Stimulated activated naive CD8-positive, alpha-beta T cell treated with anti-CD3 and anti-CD28 coated beads, Interleukin-15, Interleukin-2, amounts not matched to agents 100 ng/mL and 50 ng/mL, for 24 hours (primary cell): ENCODE measurements around the gene KDM2A.
A peak's percentile ranks its signal among the peaks of the same experiment; 100 is the strongest.

Experiments used
- H3K27ac Mint-ChIP-seq: one replicate; pipeline ENCODE4 v1.8.0; 2021; ENCODE audit warnings: mild to moderate bottlenecking, mixed read lengths
- H3K27me3 Mint-ChIP-seq: one replicate; pipeline ENCODE4 v1.8.0; 2021; ENCODE audit warnings: mixed read lengths
- H3K36me3 Mint-ChIP-seq: one replicate; pipeline ENCODE4 v1.8.0; 2021; ENCODE audit warnings: low read depth, mixed read lengths
- H3K4me1 Mint-ChIP-seq: one replicate; pipeline ENCODE4 v1.8.0; 2021; ENCODE audit warnings: low read depth, mixed read lengths
- H3K4me3 Mint-ChIP-seq: one replicate; pipeline ENCODE4 v1.8.0; 2021; ENCODE audit warnings: mild to moderate bottlenecking, mixed read lengths
- H3K9me3 Mint-ChIP-seq: one replicate; pipeline ENCODE4 v1.8.0; 2021; ENCODE audit warnings: mixed read lengths

KDM2A gene

GRCh38 chr11:67281552-67282150, 162.6 kb downstream of the KDM2A start:
- no peaks in the 10 kb centered on the region for H3K27me3 Mint-ChIP-seq
- no peak overlapping the region for H3K27ac Mint-ChIP-seq
- H3K36me3 Mint-ChIP-seq, result peaks cover 51% of the 10 kb centered on the region
- H3K9me3 Mint-ChIP-seq, result no peaks in the 10 kb centered on the region
- H3K4me1 Mint-ChIP-seq, result peaks cover 59% of the 10 kb centered on the region
- no peak overlapping the region for H3K4me3 Mint-ChIP-seq

GRCh38 chr11:67282155-67282875, 163.3 kb downstream of the KDM2A start:
- Mint-ChIP-seq H3K4me3 (no peak overlapping the region), H3K27ac (no peak overlapping the region), H3K9me3 (no peaks in the 10 kb centered on the region), H3K36me3 (peaks cover 55% of the 10 kb centered on the region), H3K4me1 (peaks cover 59% of the 10 kb centered on the region), H3K27me3 (no peaks in the 10 kb centered on the region)

- no peaks in the 10 kb centered on the region for H3K9me3 Mint-ChIP-seq
- peaks cover 61% of the 10 kb centered on the region for H3K36me3 Mint-ChIP-seq
- no peaks in the 10 kb centered on the region for H3K27me3 Mint-ChIP-seq
- no peak overlapping the region for H3K4me3 Mint-ChIP-seq
- no peak overlapping the region for H3K27ac Mint-ChIP-seq
- peaks cover 59% of the 10 kb centered on the region for H3K4me1 Mint-ChIP-seq
These were observed 163.9 kb downstream of the KDM2A start for GRCh38 chr11:67282876-67283371.

- Mint-ChIP-seq H3K4me3 (no peak overlapping the region), H3K27ac (peak overlapping the region; percentile 36), H3K36me3 (peaks cover 61% of the 10 kb centered on the region), H3K9me3 (no peaks in the 10 kb centered on the region), H3K27me3 (no peaks in the 10 kb centered on the region), H3K4me1 (peaks cover 56% of the 10 kb centered on the region)
These were observed 164.5 kb downstream of the KDM2A start for GRCh38 chr11:67283481-67283963.

DNA sequence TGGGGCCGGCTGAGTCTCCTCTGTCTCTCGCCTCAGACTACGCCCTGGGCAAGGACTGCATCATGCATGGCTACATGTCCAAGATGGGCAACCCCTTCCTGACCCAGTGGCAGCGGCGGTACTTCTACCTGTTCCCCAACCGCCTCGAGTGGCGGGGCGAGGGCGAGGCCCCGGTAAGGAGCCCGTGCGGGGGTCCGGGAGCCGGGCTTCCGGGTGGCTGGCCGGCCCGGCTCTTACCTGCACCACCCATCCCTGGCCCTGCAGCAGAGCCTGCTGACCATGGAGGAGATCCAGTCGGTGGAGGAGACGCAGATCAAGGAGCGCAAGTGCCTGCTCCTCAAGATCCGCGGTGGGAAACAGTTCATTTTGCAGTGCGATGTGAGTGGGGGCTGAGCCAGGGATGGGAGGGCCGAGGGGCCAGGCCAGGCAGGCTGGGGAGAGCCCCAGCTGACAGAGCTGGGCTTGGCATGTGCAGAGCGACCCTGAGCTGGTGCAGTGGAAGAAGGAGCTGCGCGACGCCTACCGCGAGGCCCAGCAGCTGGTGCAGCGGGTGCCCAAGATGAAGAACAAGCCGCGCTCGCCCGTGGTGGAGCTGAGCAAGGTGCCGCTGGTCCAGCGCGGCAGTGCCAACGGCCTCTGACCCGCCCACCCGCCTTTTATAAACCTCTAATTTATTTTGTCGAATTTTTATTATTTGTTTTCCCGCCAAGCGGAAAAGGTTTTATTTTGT, 165.9 kb downstream of the KDM2A start:
- Mint-ChIP-seq H3K4me3 (no peak overlapping the region), H3K9me3 (no peaks in the 10 kb centered on the region), H3K4me1 (peaks cover 43% of the 10 kb centered on the region), H3K36me3 (peaks cover 49% of the 10 kb centered on the region), H3K27ac (peak overlapping the region; percentile 26), H3K27me3 (no peaks in the 10 kb centered on the region)

DNA sequence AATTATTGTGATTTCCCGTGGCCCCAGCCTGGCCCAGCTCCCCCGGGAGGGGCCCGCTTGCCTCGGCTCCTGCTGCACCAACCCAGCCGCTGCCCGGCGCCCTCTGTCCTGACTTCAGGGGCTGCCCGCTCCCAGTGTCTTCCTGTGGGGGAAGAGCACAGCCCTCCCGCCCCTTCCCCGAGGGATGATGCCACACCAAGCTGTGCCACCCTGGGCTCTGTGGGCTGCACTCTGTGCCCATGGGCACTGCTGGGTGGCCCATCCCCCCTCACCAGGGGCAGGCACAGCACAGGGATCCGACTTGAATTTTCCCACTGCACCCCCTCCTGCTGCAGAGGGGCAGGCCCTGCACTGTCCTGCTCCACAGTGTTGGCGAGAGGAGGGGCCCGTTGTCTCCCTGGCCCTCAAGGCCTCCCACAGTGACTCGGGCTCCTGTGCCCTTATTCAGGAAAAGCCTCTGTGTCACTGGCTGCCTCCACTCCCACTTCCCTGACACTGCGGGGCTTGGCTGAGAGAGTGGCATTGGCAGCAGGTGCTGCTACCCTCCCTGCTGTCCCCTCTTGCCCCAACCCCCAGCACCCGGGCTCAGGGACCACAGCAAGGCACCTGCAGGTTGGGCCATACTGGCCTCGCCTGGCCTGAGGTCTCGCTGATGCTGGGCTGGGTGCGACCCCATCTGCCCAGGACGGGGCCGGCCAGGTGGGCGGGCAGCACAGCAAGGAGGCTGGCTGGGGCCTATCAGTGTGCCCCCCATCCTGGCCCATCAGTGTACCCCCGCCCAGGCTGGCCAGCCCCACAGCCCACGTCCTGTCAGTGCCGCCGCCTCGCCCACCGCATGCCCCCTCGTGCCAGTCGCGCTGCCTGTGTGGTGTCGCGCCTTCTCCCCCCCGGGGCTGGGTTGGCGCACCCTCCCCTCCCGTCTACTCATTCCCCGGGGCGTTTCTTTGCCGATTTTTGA, 166.8 kb downstream of the KDM2A start:
- peaks cover 43% of the 10 kb centered on the region for H3K4me1 Mint-ChIP-seq
- H3K36me3 Mint-ChIP-seq, result peaks cover 43% of the 10 kb centered on the region
- peak overlapping the region; percentile 100 for H3K27ac Mint-ChIP-seq
- no peaks in the 10 kb centered on the region for H3K9me3 Mint-ChIP-seq
- no peaks in the 10 kb centered on the region for H3K27me3 Mint-ChIP-seq
- H3K4me3 Mint-ChIP-seq, result peak overlapping the region; percentile 23

- H3K27me3 Mint-ChIP-seq, result no peaks in the 10 kb centered on the region
- H3K4me1 Mint-ChIP-seq, result peaks cover 50% of the 10 kb centered on the region
- H3K9me3 Mint-ChIP-seq, result no peaks in the 10 kb centered on the region
- H3K4me3 Mint-ChIP-seq, result peak overlapping the region; percentile 77
- H3K36me3 Mint-ChIP-seq, result peaks cover 43% of the 10 kb centered on the region
- peak overlapping the region; percentile 100 for H3K27ac Mint-ChIP-seq
These were observed 167.7 kb downstream of the KDM2A start for GRCh38 chr11:67286621-67287333.

DNA sequence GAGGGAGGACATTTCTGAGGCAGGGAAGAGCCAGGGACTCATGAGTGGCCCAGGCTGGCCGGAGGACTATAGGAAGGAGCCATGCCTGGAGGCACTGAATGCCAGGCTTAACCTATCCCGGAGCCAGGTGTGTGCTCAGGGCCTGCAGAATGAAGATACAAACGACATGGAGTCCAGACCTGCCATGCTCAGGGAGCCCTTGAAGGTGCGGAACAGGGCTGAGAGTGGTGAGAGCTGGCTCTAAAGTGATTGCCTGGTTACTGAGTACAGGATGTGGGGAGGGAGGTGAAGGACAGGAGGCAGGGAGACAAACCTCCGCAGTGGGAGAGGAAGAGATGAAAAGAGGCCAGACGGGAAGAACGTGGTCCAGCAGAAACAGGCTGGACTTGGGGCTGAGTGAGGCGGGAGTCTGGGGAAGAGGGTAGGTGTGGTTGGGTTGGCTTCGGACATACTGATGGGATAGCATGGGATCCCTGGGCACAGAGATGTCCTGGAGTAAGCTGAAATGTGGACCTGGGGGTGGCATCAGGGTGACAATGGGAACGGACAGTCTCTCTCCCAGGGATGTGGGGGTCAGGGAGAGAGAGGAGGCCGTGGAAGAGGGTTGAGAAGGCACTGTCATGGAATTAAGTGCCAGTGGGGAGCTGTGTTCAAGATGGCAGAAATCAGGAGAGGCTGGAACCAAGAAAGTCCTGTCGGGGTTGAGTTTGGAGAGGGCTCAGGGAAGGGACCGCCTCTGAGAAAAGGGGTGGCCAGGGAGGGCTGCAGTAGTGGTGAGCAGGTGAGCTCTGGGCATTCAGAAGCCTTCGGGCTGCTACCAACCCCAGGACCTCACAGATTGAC, 168.5 kb downstream of the KDM2A start:
- Mint-ChIP-seq H3K36me3 (peaks cover 47% of the 10 kb centered on the region), H3K4me1 (peaks cover 55% of the 10 kb centered on the region), H3K9me3 (no peaks in the 10 kb centered on the region), H3K27me3 (no peaks in the 10 kb centered on the region), H3K27ac (peak overlapping the region; percentile 100), H3K4me3 (peak overlapping the region; percentile 77)

GRCh38 chr11:67288198-67288451, 169.1 kb downstream of the KDM2A start:
- Mint-ChIP-seq H3K4me1 (peaks cover 61% of the 10 kb centered on the region), H3K4me3 (peak overlapping the region; percentile 77), H3K36me3 (peaks cover 48% of the 10 kb centered on the region), H3K27ac (peak overlapping the region; percentile 100), H3K9me3 (no peaks in the 10 kb centered on the region), H3K27me3 (no peaks in the 10 kb centered on the region)

- H3K4me1 Mint-ChIP-seq, result peaks cover 64% of the 10 kb centered on the region
- H3K36me3 Mint-ChIP-seq, result peaks cover 49% of the 10 kb centered on the region
- H3K27ac Mint-ChIP-seq, result peak overlapping the region; percentile 100
- no peaks in the 10 kb centered on the region for H3K27me3 Mint-ChIP-seq
- peak overlapping the region; percentile 77 for H3K4me3 Mint-ChIP-seq
- no peaks in the 10 kb centered on the region for H3K9me3 Mint-ChIP-seq
These were observed 169.6 kb downstream of the KDM2A start for GRCh38 chr11:67288452-67289225.

GRCh38 chr11:67289226-67289650, 170.2 kb downstream of the KDM2A start, which contains the start of gene ANKRD13D:
Gene ANKRD13D (plus strand): TSS chr11:67289303. CDS start chr11:67289461, 158 bp downstream.
- H3K27me3 Mint-ChIP-seq, result no peaks in the 10 kb centered on the region
- peaks cover 49% of the 10 kb centered on the region for H3K36me3 Mint-ChIP-seq
- H3K9me3 Mint-ChIP-seq, result no peaks in the 10 kb centered on the region
- H3K4me1 Mint-ChIP-seq, result peaks cover 70% of the 10 kb centered on the region
- peak within 1 kb of the TSS; percentile 100 for H3K27ac Mint-ChIP-seq
- peak within 1 kb of the TSS; percentile 92 for H3K4me3 Mint-ChIP-seq

DNA sequence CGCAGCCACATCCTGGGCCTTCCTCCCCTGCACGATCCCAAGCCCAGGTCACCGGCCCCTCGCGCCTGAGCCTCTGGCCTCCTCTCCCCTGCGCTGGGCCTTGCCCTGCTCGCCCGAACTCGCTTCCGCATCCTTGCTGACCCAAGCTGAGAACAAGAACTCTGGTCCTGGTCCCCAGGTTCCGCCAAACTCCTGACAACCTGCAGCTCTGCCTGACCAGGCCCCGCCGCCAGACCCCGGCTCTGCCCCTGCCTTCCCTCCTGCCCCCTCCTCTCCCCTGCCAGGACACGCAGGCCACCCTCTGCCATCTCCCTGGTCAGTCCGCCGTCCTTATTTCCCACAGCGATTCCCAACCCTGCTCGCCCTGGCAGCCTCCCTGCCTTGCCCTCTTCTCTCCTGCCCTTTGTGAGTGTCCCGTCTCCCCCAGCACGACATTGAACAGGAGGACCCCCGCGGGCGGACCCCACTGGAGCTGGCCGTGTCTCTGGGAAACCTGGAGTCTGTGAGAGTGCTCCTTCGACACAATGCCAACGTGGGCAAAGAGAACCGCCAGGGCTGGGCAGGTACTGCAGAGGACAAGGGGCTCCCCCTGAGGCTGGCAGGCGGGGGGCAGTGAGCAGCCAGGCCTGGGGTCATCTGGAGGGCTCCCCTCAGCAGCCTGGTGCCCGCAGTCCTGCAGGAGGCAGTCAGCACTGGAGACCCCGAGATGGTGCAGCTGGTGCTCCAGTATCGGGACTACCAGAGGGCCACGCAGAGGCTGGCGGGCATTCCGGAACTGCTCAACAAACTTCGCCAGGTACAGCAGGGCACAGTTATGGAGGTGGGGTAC, 170.8 kb downstream of the KDM2A start:
- Mint-ChIP-seq H3K9me3 (no peaks in the 10 kb centered on the region), H3K27ac (peak overlapping the region; percentile 92), H3K4me3 (peak overlapping the region; percentile 92), H3K4me1 (peaks cover 68% of the 10 kb centered on the region), H3K27me3 (no peaks in the 10 kb centered on the region), H3K36me3 (peaks cover 46% of the 10 kb centered on the region)
